22Rv1 (cell line): Measurements from ENCODE around the gene RASL10A.

ENCODE experiments used
- H3K27ac ChIP-seq: fragments of 450-650 bp; 2 replicates; pipeline ENCODE4 v1.5.1; 2017
- CTCF ChIP-seq: fragments of 450-650 bp; IDR thresholded peaks from 2 replicates; pipeline ENCODE4 v1.5.1; 2017; ENCODE audit warnings: mild to moderate bottlenecking
- ZFX ChIP-seq: fragments of 450-650 bp; IDR thresholded peaks from 2 replicates; pipeline ENCODE4 v1.6.1; 2017; ENCODE audit warnings: antibody characterized with exemption, borderline replicate concordance

Gene RASL10A

GRCh38 chr22:29317827-29318454, 2.4 kb upstream of the RASL10A start:
- TF ChIP-seq CTCF (no peak), ZFX (no peak)
- H3K27ac ChIP-seq = no peak overlapping the region

GRCh38 chr22:29316141-29316828, 788 bp upstream of the RASL10A start:
- TF ChIP-seq ZFX (no peak), CTCF (no peak)
- H3K27ac ChIP-seq = no peak overlapping the region

- no peak overlapping the region for H3K27ac ChIP-seq
- TF ChIP-seq CTCF (no peak), ZFX (no peak)
These were observed 786 bp downstream of the RASL10A start for GRCh38 chr22:29314537-29315285.

GRCh38 chr22:29313576-29314466, 1.7 kb downstream of the RASL10A start:
- H3K27ac ChIP-seq = no peak overlapping the region
- TF ChIP-seq ZFX (no peak), CTCF (no peak)

GRCh38 chr22:29313126-29313575, 2.3 kb downstream of the RASL10A start:
- peak; percentile 95 for TF ChIP-seq CTCF
- no peak for TF ChIP-seq ZFX

GRCh38 chr22:29312218-29313125, 3.0 kb downstream of the RASL10A start:
- H3K27ac ChIP-seq = peak overlapping the region; percentile 32
- TF ChIP-seq ZFX (no peak), CTCF (no peak)

More at GRCh38 chr22:29313126-29313575, 2.3 kb downstream of the RASL10A start:
- peak overlapping the region; percentile 32 for H3K27ac ChIP-seq
